Measurements from ENCODE around the gene MFAP3L.

GRCh38 chr4:170051402-170051801, 25.2 kb upstream of the MFAP3L start:
- TF ChIP-seq CTCF (IDR thresholded peaks at IDR 0.05; ENCODE audit: low read depth, low read length) (no peak), EZH2phosphoT487 (IDR thresholded peaks at IDR 0.05; ENCODE audit: low read depth) (no peak)
